LNCAP (cell line): ENCODE measurements around the gene ANAPC15.

Experiments used
- CTCF ChIP-seq: fragments of 450-650 bp; IDR thresholded peaks from 2 replicates; pipeline ENCODE4 v1.5.1; 2017; ENCODE audit warnings: mild to moderate bottlenecking

The ANAPC15 gene

GRCh38 chr11:72112143-72112977 lies at the start of gene ANAPC15:
ANAPC15 (minus strand) TSS chr11:72112695; CDS start chr11:72111276, 1,419 bp downstream.
- no peak for TF ChIP-seq CTCF

GRCh38 chr11:72160319-72160718 lies 47.8 kb upstream of the ANAPC15 start:
- TF ChIP-seq CTCF, result no peak

GRCh38 chr11:72157131-72157530 lies 44.6 kb upstream of the ANAPC15 start:
- no peak for TF ChIP-seq CTCF

- TF ChIP-seq CTCF, result no peak
These were observed 43.3 kb upstream of the ANAPC15 start for GRCh38 chr11:72155751-72156150.

GRCh38 chr11:72154816-72155215 lies 42.3 kb upstream of the ANAPC15 start:
- no peak for TF ChIP-seq CTCF

- TF ChIP-seq CTCF, result no peak
These were observed 38.4 kb upstream of the ANAPC15 start for GRCh38 chr11:72150882-72151281.

- no peak for TF ChIP-seq CTCF
These were observed 34.1 kb upstream of the ANAPC15 start for GRCh38 chr11:72146625-72147024.
